ENCODE measurements around the gene DGKG. TPM values are rescaled to one million over a fixed set of nuclear protein-coding genes. Genes with fewer than 3 reads are reported as not detected.

Gene DGKG
- total and polyA plus RNA-seq, 2 of the 8 experiments (the other 6 are each of a cell fraction or from before 2014, with no cell fraction given), result 0.30 to 0.48 TPM

DNA sequence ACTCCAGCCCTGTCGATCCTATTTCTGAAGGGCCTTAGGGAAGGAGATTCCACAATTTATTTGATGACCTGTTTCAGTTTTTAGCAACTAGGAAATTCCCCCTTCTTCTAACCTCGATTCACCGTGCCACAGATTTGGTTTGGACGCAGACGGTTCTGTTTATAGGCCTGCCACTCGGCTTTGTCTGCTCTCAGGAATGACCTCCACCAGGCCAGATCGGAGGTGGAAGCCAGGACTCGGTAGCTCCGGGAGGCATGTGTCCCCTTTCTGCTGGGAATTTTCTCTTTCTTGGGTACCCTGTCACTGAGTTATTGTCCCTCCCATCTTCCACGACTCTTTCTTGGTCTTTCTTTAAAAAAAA is 167.6 kb downstream of the DGKG start (continued):
- TF ChIP-seq KDM1A (IDR thresholded peaks at IDR 0.05; ENCODE audit: borderline replicate concordance, low read length) (no peak), EZH2 (IDR thresholded peaks at IDR 0.05; ENCODE audit: low read depth, low read length, severe bottlenecking) (no peak), CBX5 (IDR thresholded peaks at IDR 0.05; ENCODE audit: low read depth, low read length) (no peak), BACH1 (IDR thresholded peaks at IDR 0.05; ENCODE audit: low read length) (no peak), SAP30 (IDR thresholded peaks at IDR 0.05; ENCODE audit: insufficient read depth, insufficient replicate concordance, low read length) (no peak), EGR1 (IDR thresholded peaks at IDR 0.05; ENCODE audit: borderline replicate concordance, low read depth, low read length) (no peak), SP2 (IDR thresholded peaks at IDR 0.05; ENCODE audit: low read length) (no peak)
- TF ChIP-seq, protein P1, sequence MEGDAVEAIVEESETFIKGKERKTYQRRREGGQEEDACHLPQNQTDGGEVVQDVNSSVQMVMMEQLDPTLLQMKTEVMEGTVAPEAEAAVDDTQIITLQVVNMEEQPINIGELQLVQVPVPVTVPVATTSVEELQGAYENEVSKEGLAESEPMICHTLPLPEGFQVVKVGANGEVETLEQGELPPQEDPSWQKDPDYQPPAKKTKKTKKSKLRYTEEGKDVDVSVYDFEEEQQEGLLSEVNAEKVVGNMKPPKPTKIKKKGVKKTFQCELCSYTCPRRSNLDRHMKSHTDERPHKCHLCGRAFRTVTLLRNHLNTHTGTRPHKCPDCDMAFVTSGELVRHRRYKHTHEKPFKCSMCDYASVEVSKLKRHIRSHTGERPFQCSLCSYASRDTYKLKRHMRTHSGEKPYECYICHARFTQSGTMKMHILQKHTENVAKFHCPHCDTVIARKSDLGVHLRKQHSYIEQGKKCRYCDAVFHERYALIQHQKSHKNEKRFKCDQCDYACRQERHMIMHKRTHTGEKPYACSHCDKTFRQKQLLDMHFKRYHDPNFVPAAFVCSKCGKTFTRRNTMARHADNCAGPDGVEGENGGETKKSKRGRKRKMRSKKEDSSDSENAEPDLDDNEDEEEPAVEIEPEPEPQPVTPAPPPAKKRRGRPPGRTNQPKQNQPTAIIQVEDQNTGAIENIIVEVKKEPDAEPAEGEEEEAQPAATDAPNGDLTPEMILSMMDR (IDR thresholded peaks at IDR 0.05; ENCODE audit: control extremely low read depth in 1 of 3, insufficient read depth in 1 of 3, low read depth in 1 of 3, low read length in 3 of 3), result no peak
- TF ChIP-seq, protein P2, sequence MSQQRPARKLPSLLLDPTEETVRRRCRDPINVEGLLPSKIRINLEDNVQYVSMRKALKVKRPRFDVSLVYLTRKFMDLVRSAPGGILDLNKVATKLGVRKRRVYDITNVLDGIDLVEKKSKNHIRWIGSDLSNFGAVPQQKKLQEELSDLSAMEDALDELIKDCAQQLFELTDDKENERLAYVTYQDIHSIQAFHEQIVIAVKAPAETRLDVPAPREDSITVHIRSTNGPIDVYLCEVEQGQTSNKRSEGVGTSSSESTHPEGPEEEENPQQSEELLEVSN (IDR thresholded peaks at IDR 0.05), result no peak
